ENCODE results near the gene EARS2.

- TF ChIP-seq CTCF (IDR thresholded peaks at IDR 0.05; ENCODE audit: low read length) (no peak), EZH2 (optimal IDR thresholded peaks at IDR 0.05; ENCODE audit: low read depth, low read length) (no peak)
Measured at GRCh38 chr16:23528644-23529310, 28.4 kb downstream of the EARS2 start.
